Measurements from ENCODE around the gene SPDEF.

DNA sequence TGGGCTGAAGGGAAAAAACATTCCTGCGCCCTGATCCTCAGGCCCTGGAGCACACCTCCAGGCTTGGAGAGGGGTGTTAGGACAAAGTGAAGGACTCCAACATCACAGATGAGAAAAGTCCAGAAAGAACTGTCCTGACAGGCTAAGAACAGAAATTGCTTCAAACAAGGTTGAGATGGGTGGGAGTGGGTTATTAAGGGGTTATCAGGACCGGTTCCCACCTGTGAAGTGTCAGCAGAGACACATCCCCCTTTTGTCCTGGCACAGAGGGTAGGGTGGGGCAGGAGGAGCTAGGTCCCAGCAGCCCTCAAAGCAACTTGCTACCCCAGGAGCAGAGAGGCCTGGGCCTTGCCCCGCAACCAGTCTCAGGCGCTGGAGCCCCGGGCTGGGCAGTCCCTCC lies 3.5 kb downstream of the SPDEF start:
- TF ChIP-seq POLR2A (IDR thresholded peaks at IDR 0.05), result no peak
- TF ChIP-seq, protein P1, sequence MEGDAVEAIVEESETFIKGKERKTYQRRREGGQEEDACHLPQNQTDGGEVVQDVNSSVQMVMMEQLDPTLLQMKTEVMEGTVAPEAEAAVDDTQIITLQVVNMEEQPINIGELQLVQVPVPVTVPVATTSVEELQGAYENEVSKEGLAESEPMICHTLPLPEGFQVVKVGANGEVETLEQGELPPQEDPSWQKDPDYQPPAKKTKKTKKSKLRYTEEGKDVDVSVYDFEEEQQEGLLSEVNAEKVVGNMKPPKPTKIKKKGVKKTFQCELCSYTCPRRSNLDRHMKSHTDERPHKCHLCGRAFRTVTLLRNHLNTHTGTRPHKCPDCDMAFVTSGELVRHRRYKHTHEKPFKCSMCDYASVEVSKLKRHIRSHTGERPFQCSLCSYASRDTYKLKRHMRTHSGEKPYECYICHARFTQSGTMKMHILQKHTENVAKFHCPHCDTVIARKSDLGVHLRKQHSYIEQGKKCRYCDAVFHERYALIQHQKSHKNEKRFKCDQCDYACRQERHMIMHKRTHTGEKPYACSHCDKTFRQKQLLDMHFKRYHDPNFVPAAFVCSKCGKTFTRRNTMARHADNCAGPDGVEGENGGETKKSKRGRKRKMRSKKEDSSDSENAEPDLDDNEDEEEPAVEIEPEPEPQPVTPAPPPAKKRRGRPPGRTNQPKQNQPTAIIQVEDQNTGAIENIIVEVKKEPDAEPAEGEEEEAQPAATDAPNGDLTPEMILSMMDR (IDR thresholded peaks at IDR 0.05), result no peak
